Liver (tissue), 9 donors: Measurements from ENCODE around the gene DHCR7. TPM values are rescaled to one million over a fixed set of nuclear protein-coding genes. Genes with fewer than 3 reads are reported as not detected.

ENCODE experiments used
- DNase-seq: peaks from one replicate; pipeline ENCODE4 v3.0.0-alpha.2; 2017; ENCODE audit warnings: low spot score
- H3K27ac ChIP-seq, 2 donors: one replicate each; pipeline ENCODE4 v1.7.0; 2013; ENCODE audit warnings: inconsistent platforms in 2 of 2, low read length in 2 of 2, control low read depth in 1 of 2, low read depth in 1 of 2, mild to moderate bottlenecking in 1 of 2
- H3K27me3 ChIP-seq, 4 donors: one replicate each; pipeline versions ENCODE4 v1.6.1 to v1.7.0; 2013; ENCODE audit warnings: low read length in 3 of 4, inconsistent platforms in 1 of 4, mild to moderate bottlenecking in 1 of 4, moderate library complexity in 1 of 4; ENCODE audit not compliant: control insufficient read depth in 4 of 4, insufficient read depth in 4 of 4
- H3K36me3 ChIP-seq, 4 donors: one replicate each; pipeline versions ENCODE4 v1.6.1 to v1.7.0; 2013; ENCODE audit warnings: low read length in 3 of 4, mild to moderate bottlenecking in 3 of 4, low read depth in 1 of 4, moderate library complexity in 1 of 4; ENCODE audit not compliant: control insufficient read depth in 4 of 4, insufficient read depth in 3 of 4
- H3K4me1 ChIP-seq, 4 donors: one replicate each; pipeline versions ENCODE4 v1.6.1 to v1.7.0; 2013; ENCODE audit warnings: low read length in 3 of 4, mild to moderate bottlenecking in 3 of 4, moderate library complexity in 1 of 4; ENCODE audit not compliant: control insufficient read depth in 4 of 4, insufficient read depth in 4 of 4
- H3K4me3 ChIP-seq, 3 donors: one replicate each; pipeline versions ENCODE4 v1.6.1 to v1.7.0; 2013; ENCODE audit warnings: low read length in 3 of 3, control low read depth in 1 of 3, low read depth in 1 of 3, mild to moderate bottlenecking in 1 of 3
- H3K9ac ChIP-seq, 2 donors: one replicate each; pipeline ENCODE4 v1.7.0; 2013; ENCODE audit warnings: low read length in 2 of 2, mild to moderate bottlenecking in 2 of 2, moderate library complexity in 2 of 2, control low read depth in 1 of 2, low read depth in 1 of 2
- H3K9me3 ChIP-seq, 4 donors: one replicate each; pipeline versions ENCODE4 v1.6.1 to v1.7.0; 2013; ENCODE audit warnings: low read length in 3 of 4; ENCODE audit not compliant: control insufficient read depth in 4 of 4
- ATF3 ChIP-seq: IDR thresholded peaks from 2 replicates; pipeline ENCODE4 v1.6.1; 2016; ENCODE audit warnings: antibody characterized with exemption
- FOXA1 ChIP-seq: IDR thresholded peaks from 2 replicates; pipeline ENCODE4 v1.6.1; 2016; ENCODE audit warnings: antibody characterized with exemption
- HNF4A ChIP-seq, 2 donors: conservative IDR thresholded peaks; 2 replicates each; pipeline ENCODE4 v1.6.1; 2016; ENCODE audit warnings: antibody characterized with exemption in 2 of 2, mild to moderate bottlenecking in 2 of 2
- HNF4G ChIP-seq: IDR thresholded peaks from 2 replicates; pipeline ENCODE4 v1.6.1; 2016; ENCODE audit warnings: antibody characterized with exemption
- JUND ChIP-seq, 2 donors: IDR thresholded peaks; 2 replicates each; pipeline ENCODE4 v1.6.1; 2016; ENCODE audit warnings: antibody characterized with exemption in 2 of 2
- RAD21 ChIP-seq, 2 donors: IDR thresholded peaks; 2 replicates each; pipeline ENCODE4 v1.6.1; 2016; ENCODE audit warnings: antibody characterized with exemption in 2 of 2, mild to moderate bottlenecking in 2 of 2
- RXRA ChIP-seq, 2 donors: IDR thresholded peaks; 2 replicates each; pipeline ENCODE4 v1.6.1; 2017 to 2018; ENCODE audit warnings: antibody characterized with exemption in 2 of 2, mild to moderate bottlenecking in 1 of 2
- SP1 ChIP-seq: IDR thresholded peaks from 2 replicates; pipeline ENCODE4 v1.6.1; 2018; ENCODE audit warnings: antibody characterized with exemption, mild to moderate bottlenecking
- YY1 ChIP-seq: IDR thresholded peaks from 2 replicates; pipeline ENCODE4 v1.6.1; 2016; ENCODE audit warnings: antibody characterized with exemption, mild to moderate bottlenecking
- WGBS: extraction: QIAGEN DNeasy Blood & Tissue Kit; methylation state at CpG from one replicate; pipeline ENCODE4 v1.1.7; 2013; 5-methylcytosine and 5-hydroxymethylcytosine counted together
- polyA plus RNA-seq, 2 donors: library from polyadenylated mRNA; stranded (reverse) in 1 of 2; unstranded in 1 of 2; fragments of 200-250 nt in 1 of 2; fragments of >200 nt in 1 of 2; fragmentation: Nextera tagmentation in 1 of 2; extraction: Ambion mirVana in 1 of 2; gene quantifications; one replicate each; pipeline versions ENCODE4 v1.2.1 to v1.2.3, GENCODE V29; 2013 to 2015
- total RNA-seq, 2 donors: library from RNA; depleted of rRNA; stranded (reverse); fragments of >200 nt; gene quantifications; one replicate each; pipeline ENCODE4 v1.2.3, GENCODE V29; 2014
- TF ChIP-seq, protein P1 (sequence below): fragments of 150-350 bp; IDR thresholded peaks from 2 replicates; pipeline ENCODE4 v1.5.1; 2017; ENCODE audit warnings: improper control_type of control experiment, low read depth, low read length; ENCODE audit not compliant: missing input control
- TF ChIP-seq, protein P2 (sequence below): IDR thresholded peaks from 2 replicates; pipeline ENCODE4 v1.6.1; 2016; ENCODE audit warnings: antibody characterized with exemption, mild to moderate bottlenecking
- TF ChIP-seq, protein P3 (sequence below): IDR thresholded peaks from 2 replicates; pipeline ENCODE4 v1.6.1; 2016; ENCODE audit warnings: antibody characterized with exemption
- donor health status: healthy.
- donor health status: healthy.
- donor health status: healthy.
- donor health status: healthy.
- donor health status: healthy.

DHCR7 gene
- total and polyA plus RNA-seq, 4 donors, result 56.9 to 224 (median 172) TPM

- no peak for DNase-seq
- H3K9ac ChIP-seq, result no peak overlapping the region
- no peaks in the 10 kb centered on the region for H3K9me3 ChIP-seq
- H3K4me3 ChIP-seq, result no peak overlapping the region
- TF ChIP-seq FOXA1 (no peak), JUND (IDR thresholded peaks at IDR 0.05) (peak in 1 of 2 donors; percentile 11), HNF4A (conservative IDR thresholded peaks at IDR 0.05) (peak; percentile 74 to 79), RXRA (IDR thresholded peaks at IDR 0.05) (peak; percentile 77 to 82), SP1 (peak; percentile 37), ATF3 (no peak)
- no peaks in the 10 kb centered on the region for H3K36me3 ChIP-seq
- WGBS, result 45% methylated on average over 12 of the region's 12 CpGs
- H3K4me1 ChIP-seq, result peaks cover 0 to 14% (median 10%) of the 10 kb centered on the region in 4 donors
- no peaks in the 10 kb centered on the region for H3K27me3 ChIP-seq
- H3K27ac ChIP-seq, result peak overlapping the region; percentile 68 to 72
These were observed 26.7 kb downstream of the DHCR7 start for GRCh38 chr11:71421392-71421950.

- H3K9ac ChIP-seq, result no peak overlapping the region
- no peak overlapping the region for H3K4me3 ChIP-seq
- H3K27me3 ChIP-seq, result no peaks in the 10 kb centered on the region
- WGBS, result 41% methylated on average over 16 of the region's 16 CpGs
- H3K9me3 ChIP-seq, result no peaks in the 10 kb centered on the region
- DNase-seq, result no peak
- H3K36me3 ChIP-seq, result no peaks in the 10 kb centered on the region
- TF ChIP-seq RAD21 (IDR thresholded peaks at IDR 0.05) (peak; percentile 93 to 95), HNF4A (conservative IDR thresholded peaks at IDR 0.05) (peak; percentile 55 to 63), RXRA (IDR thresholded peaks at IDR 0.05) (peak; percentile 31 to 46), YY1 (peak; percentile 25), HNF4G (no peak)
- TF ChIP-seq, protein P1, sequence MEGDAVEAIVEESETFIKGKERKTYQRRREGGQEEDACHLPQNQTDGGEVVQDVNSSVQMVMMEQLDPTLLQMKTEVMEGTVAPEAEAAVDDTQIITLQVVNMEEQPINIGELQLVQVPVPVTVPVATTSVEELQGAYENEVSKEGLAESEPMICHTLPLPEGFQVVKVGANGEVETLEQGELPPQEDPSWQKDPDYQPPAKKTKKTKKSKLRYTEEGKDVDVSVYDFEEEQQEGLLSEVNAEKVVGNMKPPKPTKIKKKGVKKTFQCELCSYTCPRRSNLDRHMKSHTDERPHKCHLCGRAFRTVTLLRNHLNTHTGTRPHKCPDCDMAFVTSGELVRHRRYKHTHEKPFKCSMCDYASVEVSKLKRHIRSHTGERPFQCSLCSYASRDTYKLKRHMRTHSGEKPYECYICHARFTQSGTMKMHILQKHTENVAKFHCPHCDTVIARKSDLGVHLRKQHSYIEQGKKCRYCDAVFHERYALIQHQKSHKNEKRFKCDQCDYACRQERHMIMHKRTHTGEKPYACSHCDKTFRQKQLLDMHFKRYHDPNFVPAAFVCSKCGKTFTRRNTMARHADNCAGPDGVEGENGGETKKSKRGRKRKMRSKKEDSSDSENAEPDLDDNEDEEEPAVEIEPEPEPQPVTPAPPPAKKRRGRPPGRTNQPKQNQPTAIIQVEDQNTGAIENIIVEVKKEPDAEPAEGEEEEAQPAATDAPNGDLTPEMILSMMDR, result peak; percentile 87
- H3K27ac ChIP-seq, result peak overlapping the region; percentile 68 to 72
- H3K4me1 ChIP-seq, result peaks cover 0 to 14% (median 10%) of the 10 kb centered on the region in 4 donors
These were observed 27.5 kb downstream of the DHCR7 start for GRCh38 chr11:71420455-71421241.

GRCh38 chr11:71418643-71419042 lies 29.6 kb downstream of the DHCR7 start:
- Histone ChIP-seq H3K9me3 (no peaks in the 10 kb centered on the region), H3K4me3 (no peak overlapping the region), H3K36me3 (no peaks in the 10 kb centered on the region), H3K4me1 (peaks cover 0 to 14% (median 10%) of the 10 kb centered on the region in 4 donors), H3K9ac (no peak overlapping the region), H3K27me3 (no peaks in the 10 kb centered on the region), H3K27ac (no peak overlapping the region)
- TF ChIP-seq, protein P2, sequence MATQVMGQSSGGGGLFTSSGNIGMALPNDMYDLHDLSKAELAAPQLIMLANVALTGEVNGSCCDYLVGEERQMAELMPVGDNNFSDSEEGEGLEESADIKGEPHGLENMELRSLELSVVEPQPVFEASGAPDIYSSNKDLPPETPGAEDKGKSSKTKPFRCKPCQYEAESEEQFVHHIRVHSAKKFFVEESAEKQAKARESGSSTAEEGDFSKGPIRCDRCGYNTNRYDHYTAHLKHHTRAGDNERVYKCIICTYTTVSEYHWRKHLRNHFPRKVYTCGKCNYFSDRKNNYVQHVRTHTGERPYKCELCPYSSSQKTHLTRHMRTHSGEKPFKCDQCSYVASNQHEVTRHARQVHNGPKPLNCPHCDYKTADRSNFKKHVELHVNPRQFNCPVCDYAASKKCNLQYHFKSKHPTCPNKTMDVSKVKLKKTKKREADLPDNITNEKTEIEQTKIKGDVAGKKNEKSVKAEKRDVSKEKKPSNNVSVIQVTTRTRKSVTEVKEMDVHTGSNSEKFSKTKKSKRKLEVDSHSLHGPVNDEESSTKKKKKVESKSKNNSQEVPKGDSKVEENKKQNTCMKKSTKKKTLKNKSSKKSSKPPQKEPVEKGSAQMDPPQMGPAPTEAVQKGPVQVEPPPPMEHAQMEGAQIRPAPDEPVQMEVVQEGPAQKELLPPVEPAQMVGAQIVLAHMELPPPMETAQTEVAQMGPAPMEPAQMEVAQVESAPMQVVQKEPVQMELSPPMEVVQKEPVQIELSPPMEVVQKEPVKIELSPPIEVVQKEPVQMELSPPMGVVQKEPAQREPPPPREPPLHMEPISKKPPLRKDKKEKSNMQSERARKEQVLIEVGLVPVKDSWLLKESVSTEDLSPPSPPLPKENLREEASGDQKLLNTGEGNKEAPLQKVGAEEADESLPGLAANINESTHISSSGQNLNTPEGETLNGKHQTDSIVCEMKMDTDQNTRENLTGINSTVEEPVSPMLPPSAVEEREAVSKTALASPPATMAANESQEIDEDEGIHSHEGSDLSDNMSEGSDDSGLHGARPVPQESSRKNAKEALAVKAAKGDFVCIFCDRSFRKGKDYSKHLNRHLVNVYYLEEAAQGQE, result no peak
- no peak for TF ChIP-seq HNF4A (conservative IDR thresholded peaks at IDR 0.05)
- TF ChIP-seq, protein P3, sequence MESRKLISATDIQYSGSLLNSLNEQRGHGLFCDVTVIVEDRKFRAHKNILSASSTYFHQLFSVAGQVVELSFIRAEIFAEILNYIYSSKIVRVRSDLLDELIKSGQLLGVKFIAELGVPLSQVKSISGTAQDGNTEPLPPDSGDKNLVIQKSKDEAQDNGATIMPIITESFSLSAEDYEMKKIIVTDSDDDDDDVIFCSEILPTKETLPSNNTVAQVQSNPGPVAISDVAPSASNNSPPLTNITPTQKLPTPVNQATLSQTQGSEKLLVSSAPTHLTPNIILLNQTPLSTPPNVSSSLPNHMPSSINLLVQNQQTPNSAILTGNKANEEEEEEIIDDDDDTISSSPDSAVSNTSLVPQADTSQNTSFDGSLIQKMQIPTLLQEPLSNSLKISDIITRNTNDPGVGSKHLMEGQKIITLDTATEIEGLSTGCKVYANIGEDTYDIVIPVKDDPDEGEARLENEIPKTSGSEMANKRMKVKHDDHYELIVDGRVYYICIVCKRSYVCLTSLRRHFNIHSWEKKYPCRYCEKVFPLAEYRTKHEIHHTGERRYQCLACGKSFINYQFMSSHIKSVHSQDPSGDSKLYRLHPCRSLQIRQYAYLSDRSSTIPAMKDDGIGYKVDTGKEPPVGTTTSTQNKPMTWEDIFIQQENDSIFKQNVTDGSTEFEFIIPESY, result no peak
- TF ChIP-seq JUND (IDR thresholded peaks at IDR 0.05), result no peak
- 81% methylated on average over 8 of the region's 8 CpGs for WGBS
- no peak for DNase-seq
